NCI-H2081 treated with DMSO at 0.1 percent for 48 hours (cell line): Measurements from ENCODE around the gene GABARAPL2.
"Not testable (repeated sequence)": the region's sequence is repeated elsewhere in the genome, so short reads cannot be mapped to it uniquely, and the experiment has no call there.

Experiments used
- DNase-seq: peaks from one replicate; lab custom pipeline; 2025; lab: John Stamatoyannopoulos, UW

GABARAPL2 gene

DNA sequence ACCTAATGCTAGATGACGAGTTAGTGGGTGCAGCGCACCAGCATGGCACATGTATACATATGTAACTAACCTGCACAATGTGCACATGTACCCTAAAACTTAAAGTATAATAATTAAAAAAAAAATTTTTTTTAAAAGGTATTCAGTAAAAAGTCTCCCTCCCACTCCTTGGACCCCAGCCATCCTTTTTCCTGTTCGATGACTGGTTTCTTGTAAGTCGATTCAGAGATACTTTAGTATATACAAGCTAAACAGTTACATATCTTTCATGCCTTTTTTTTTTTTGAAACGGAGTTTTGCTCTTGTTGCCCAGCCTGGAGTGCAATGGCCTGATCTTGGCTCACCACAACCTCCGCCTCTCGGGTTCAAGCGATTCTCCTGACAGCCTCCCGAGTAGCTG lies 25.7 kb downstream of the GABARAPL2 start:
- not testable (repeated sequence) for DNase-seq

DNA sequence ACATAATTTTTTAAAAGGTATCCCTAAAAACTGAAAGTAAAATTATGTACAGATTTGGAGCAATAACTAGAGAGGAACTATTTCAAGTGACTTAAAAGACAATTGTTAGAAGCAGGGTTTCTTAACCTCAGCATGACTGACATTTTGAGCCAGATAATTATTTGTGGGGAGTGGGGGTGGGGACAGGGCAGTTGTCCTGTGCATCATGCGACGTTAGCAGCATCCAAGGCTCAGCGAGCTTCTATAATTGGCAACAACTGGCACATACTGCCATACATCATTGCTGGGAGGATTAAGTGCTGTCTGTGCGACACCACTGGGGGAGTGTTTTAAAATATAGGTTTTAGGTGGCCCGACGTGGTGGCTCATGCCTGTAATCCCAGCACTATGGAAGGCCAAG lies 27.1 kb downstream of the GABARAPL2 start:
- no peak for DNase-seq

DNA sequence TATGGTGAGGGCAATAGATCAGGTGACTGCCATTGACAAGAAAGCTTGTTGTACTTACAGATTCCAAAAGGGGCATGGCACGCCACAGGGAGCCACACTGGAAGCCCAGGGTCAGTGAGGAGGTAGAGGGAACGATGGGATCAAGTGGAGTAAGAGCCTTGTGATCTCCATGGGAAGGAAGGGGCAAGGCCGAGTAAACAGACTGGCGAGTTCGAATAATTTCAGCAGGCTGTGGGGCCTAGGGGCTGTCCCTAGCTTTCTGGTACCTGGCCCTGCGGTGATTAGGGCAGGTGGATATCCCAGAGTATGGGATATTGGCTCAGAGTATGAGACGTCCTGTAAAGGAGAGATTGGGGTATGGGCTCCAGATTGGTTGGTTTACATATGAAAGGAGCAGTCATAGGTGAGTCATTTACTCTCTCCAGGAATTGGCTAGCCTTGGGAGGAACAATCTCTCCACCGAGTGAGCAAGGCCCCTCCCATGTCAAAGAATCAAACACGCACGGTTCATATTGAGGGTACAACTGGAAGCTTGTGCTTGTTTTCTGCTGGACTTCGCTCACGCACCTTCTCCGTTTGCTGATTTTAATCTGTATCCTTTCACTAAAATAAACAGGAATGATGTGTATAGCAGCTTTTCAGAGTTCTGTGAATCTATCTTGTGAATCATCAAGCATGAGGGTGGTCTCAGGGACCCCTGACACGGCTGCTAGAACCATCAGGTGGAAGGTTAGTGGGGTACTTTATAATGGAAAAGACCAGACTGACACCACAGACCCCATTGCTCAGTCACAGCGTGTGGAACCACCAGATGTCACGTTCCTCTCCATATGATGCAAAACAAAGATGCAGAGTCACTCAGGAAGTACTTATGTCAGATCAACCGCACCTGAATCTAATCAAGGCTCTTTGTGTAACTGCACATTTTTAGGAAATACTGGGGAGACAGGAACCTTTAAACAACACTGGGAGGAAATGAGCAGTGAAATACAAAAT lies 27.9 kb downstream of the GABARAPL2 start:
- no peak for DNase-seq

DNA sequence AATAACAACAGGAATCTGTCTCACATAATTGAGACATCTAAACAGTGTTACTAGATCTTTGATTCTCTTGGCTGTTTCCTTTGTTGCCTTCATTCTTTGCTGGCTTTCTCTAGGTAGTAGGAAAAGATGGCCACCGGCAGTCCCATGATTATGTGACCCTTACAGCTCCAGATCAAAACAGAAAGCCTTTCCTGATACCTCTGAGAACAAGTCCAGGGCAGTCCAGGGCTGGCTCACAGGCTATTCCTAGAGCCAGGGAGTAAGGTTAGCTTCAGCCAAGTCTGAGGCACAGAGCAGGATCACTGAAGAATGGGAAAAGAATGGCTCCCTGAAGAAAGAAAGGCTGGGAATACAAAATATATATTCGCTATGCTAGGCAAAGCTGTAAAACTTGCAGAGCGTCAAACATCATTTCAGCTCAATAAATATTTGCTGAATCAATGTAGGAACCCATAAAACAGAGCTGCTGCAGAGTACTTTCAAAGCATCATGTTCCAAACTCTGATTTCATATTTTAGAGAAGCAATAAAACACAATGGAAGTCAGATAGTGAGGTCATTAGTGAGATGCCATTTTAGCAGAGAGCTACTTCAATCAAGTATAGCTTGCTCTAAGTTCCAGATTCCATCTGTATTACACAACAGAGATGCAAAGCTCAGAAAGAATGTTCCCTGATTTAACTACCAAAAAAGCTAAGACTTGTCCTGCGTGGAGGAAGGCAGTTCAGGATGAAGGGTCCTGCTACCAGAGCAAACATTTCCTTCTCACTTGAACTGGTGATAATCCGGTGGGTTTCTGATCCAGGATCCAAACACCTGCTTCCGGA lies 33.5 kb downstream of the GABARAPL2 start:
- DNase-seq: no peak

DNA sequence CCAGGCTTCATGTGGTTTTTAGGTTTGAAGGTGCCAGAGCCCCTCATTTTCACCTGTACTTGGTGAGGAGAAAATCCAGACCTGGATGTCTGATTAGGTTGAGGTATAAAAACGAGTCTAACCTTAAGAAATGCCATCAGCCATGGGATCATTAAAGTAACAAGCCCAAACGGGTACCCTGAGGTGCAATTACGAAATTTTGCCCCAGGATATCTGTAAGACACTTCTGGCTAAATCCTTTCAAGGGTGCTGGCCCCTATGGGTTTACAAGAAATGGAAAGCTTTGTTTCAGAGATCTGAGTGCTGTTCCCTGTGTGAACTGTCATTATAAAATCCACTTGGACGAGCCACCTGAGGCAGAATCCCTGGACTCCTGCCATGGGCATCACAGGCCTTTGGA lies 37.1 kb downstream of the GABARAPL2 start:
- DNase-seq: no peak

DNA sequence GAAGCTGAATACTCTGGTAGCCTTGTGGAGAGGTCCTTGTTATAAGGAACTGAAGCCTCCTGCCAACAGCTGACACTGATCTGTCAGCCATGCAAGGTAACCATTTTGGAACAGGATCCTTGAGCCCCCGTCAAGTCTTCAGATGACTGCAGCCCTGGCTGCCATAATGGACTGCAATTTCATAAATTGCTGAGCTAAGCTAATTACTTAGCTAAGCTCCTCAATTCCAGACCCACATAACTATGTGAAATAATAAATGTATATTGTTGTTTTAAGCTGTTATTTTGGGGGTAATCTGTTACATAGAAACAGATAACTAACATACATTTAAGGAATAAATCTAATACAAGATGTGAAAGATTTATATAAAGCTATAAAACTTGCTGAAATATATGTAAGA lies 40.3 kb downstream of the GABARAPL2 start:
- DNase-seq: no peak

DNA sequence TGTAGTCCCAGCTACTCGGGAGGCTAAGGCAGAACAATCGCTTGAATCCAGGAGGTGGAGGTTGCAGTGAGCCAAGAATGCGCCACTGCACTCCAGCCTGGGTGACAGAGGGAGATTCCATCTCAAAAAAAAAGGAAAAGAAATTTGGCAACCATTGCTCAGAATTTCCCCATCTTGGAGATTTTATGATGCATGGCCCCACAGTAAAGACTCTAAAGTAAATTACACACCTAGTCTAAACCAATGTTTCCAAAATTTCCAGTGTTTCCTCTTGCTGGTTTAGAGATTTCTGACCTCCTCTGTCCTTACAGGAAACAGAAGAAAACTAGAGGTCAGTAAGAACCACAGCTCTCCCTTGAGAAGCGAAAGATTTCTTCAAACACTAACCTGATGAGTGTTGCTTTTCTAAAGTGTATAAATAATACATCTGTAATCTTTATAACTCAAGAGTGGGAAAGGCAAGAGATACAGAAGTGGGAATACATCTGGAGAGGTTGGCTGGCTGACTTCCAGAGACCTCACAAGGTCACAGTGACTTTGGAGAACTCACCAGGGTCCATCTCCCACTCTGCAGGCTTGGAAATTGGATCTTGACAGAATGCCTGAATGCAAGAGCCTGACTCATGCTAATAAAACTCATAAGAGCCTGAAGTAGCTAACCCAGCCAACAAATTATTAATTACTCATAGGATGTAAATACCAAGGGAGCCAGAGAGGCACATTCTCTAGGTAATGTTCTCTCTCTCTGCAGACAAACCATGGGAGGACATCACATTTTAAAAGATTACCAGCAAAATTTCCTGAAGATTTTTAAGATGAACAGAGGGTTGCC lies 48.1 kb downstream of the GABARAPL2 start:
- DNase-seq: no peak

DNA sequence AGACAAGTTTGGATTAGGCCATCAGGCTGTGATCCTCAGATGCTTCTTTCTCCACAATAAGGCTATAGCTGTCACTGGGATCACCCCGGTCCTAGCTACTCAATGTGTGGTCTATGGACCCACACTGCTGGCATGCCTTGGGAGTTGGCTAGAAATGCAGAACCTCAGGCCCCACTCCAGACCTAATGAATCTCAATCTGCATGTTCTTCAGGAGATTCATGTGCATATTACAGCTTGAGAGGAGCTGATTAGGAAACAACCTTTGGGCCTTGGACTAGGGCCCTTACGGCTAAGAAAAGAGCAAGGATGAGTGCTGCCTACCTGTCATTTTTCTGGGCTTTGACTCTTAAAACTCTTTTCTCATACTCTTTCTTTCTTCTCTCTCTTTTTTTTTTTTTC lies 49.4 kb downstream of the GABARAPL2 start:
- no peak for DNase-seq

DNA sequence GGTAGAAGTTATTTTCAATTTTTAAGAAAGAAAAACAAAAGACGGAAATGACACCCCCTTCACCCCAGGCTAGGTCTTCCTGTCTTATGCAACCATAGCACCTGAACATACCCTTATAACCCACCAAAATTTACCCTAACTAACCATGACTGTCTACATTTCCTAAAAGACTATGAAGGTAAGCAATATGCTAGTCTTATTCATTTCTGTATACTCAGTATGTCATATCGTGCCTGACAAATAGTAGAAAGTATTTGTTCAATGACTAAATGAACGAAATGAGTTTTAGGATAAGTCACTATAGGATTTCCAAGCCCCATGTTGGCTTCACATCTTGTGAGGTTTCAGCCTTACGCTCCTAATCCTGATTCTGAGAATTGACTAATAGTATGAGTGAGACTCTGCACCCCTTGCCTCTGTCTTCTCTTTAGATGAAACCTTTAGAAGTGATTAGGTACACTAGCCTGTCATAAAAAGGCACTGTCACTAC lies 50.4 kb downstream of the GABARAPL2 start:
- no peak for DNase-seq

DNA sequence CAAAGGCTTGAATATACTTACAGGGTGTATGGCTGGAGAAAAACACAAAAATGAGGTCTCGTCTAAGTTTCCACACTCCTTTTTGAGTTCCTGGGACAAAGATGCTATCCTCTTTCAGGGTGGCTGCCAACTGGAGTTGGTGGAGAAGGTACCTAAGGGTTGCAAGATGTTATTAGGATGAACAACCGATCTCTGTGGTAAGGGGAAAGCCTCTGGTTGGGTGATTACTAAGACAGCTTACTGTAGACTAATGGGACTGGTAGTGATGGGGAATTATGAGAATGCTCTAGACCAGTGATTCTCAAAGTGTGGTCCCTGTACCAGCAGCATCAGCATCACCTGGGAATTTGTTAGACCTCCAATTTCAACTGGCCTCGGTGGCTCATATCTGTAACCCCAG lies 50.9 kb downstream of the GABARAPL2 start:
- no peak for DNase-seq

DNA sequence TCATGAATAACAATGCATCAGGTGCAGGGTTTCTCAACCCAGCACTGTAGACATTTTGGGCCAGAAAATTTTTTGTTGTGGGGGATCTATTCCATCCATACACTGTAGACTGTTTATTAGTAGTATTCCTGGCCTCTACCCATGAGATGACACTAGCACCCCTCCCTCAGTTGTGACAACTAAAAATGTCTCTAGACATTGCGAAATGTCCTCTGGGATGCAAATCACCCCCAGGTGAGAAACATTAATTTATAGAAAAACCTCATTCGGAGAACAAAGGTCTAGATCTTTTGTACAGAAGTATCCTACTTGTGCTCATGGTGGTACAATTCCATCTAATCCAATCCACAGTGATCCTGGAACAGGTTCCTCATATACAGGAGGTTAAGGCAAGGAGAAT lies 52.6 kb downstream of the GABARAPL2 start:
- DNase-seq: no peak

DNA sequence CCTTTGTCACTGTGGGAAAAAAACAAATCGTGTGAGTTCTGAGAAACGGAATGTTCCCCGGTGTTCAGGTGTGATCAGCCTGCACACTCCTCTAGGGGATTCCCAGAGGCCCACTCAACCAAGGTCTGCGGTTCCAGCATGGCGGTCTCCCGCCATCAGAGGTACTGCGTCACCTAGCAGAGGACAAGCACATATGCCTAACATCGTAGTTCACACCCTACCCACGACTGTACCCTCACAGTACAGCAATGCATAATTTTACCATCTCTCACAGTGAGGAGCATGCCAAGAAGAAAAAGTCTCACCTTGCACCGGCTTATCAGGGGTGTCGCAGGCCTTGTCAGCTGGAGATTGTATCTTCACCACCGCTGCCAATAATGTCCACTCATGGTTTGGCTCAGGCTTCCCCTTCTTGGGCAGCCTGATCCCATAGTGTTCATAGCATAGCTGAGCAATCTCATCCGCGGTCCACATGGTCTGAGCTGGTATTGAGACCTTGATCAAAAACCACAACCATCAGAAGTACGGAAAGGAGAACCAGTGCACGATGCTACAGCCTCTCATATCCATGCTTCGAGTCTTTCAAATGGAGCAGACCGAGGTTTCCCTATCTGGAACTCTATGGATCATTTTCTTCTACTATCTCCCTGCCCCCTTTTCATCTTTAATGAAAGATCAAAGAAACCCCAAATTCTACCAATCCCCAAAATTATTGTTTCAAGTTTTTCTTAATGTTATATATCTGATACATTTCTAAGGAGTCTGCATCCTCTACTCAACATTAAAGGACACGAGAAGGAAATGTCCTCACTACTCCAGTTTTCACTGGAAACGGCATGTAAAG lies 54.4 kb downstream of the GABARAPL2 start:
- no peak for DNase-seq

DNA sequence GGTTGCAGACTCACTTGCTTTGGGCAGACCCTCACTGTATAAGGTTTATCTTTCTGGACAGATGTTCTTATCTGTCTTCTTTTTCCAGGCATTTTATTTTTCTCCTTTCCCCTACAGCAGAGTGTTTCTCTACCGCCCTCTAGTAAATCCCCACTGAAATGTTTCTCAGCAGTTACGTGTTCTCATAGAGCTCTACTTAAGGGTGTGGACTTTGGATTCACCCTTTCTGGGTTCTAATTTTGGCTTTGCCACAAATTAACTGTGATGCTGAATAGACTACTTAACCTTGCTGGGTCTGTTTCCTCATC lies 54.9 kb downstream of the GABARAPL2 start:
- no peak for DNase-seq

DNA sequence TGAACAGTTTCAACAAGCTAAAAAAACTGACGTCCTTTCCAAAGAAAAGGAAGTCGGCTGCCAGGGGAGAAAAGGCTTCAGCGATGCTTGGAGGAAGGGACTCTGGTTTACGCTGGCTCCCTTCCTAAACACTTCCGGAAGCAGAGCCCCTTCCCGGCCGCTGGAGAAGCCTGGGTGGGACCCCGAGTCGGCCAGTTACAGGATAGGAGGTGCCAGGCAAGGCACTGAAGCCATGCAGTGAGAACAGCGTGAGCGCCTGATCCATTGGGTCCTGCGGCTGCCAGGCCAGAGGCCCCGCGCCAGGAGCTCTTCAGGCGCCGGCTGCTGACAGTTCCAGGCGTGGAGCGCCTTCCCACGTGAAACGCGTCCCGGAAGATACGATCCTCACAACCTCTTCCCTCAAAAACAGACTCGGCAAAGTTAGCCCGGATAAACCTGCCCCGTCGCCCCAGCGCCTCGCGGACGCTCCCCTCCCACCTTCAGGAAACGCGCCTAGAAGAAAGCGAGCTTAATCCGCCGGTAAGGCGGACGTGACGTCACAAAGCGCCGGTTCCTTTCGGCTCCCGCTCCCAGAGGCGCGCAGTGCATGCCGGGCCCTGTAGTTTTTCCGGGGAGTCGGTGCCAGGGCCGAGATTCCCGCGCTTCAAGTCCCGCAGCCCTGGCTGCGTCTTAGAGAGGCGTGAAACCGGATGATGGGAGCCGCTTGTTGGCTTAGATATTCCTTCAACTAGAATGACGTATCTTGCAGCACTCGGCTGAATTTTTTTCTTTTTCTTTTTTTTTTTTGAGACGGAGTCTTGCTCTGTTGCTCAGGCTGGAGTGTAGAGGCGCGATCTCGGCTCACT lies 56.8 kb downstream of the GABARAPL2 start, which contains the start of gene ADAT1:
TSS of gene ADAT1 (minus strand) at position 521 of the 845 bp plus-strand sequence. CDS start 2,482 bp downstream, outside the sequence.
- peak; percentile 79 for DNase-seq

DNA sequence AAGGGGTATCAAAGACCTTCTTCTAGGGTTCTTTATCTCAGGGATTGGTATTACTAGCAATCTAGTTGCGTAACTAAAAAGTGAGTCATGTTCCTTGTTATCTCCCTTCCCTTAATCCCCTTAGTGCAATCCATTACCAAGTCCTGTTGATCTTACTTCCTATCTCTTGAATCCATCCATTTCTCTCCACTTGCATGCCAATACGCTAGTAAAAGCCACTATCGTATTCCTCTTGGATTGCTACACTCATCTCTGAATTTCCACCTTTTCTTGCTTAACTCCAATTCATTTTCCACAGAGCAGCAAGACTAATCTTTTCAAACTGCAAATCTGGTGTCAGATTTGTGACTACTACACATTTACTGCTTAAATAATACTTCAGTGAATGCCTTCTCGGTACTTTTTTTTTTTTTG lies 58.7 kb downstream of the GABARAPL2 start:
- no peak for DNase-seq

DNA sequence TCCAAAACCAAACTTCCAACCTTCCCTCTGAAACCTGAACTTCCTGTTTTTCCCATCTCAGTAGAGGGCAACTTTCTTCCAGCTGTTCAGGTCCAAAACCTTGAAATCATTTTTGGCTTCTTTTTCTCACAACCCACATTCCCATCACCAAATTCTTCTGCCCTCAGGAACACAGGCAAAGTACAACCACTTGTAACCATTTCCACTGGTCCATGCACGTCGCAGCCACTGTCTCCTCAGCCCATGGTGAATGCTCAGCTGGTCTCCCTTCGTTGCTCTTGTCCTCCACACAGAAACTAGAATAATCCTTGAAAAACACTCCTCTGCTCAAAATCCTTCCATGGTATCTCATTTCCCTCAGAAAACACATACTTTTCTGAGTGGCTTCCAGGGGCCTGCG lies 60.6 kb downstream of the GABARAPL2 start:
- no peak for DNase-seq
